GM19023 (cell line): ENCODE data around the gene FMO5.

ENCODE experiments used
- ATAC-seq: cut with Tn5 transposase; IDR thresholded peaks from one replicate; pipeline ENCODE4 v1.9.1; 2021; ENCODE audit warnings: mild to moderate bottlenecking, moderate library complexity; ENCODE audit not compliant: unreplicated experiment

FMO5 gene, protein sequence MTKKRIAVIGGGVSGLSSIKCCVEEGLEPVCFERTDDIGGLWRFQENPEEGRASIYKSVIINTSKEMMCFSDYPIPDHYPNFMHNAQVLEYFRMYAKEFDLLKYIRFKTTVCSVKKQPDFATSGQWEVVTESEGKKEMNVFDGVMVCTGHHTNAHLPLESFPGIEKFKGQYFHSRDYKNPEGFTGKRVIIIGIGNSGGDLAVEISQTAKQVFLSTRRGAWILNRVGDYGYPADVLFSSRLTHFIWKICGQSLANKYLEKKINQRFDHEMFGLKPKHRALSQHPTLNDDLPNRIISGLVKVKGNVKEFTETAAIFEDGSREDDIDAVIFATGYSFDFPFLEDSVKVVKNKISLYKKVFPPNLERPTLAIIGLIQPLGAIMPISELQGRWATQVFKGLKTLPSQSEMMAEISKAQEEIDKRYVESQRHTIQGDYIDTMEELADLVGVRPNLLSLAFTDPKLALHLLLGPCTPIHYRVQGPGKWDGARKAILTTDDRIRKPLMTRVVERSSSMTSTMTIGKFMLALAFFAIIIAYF

GRCh38 chr1:147225193-147225730 lies at the start of gene FMO5:
TSS of gene FMO5 (minus strand) at chr1:147225339. CDS start at chr1:147225029, 310 bp downstream.
- ATAC-seq, result peak; percentile 74

GRCh38 chr1:147273409-147274336 lies 48.5 kb upstream of the FMO5 start:
- no peak for ATAC-seq

- ATAC-seq, result no peak
Observed at GRCh38 chr1:147272042-147272441, 46.9 kb upstream of the FMO5 start.

GRCh38 chr1:147270721-147271120 lies 45.6 kb upstream of the FMO5 start:
- ATAC-seq, result no peak

DNA sequence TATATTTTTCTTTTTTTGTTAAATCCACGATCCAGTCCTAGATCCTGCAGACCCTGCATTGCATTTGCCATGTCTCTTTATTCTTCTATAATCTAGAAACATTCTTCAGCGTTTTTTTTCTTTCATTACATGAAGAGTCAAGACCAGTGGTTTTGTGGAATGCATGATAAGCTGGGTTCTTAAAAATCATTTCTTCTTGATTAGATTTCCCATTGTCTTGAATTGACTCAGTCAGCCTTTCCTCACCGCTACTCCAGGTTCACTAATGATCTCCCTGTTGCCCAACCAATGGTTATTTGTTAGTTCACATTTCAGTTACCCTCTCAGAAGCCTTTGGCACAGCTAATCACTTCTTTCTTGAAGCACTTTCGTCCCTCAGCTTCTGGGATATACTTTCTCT lies 42.6 kb upstream of the FMO5 start:
- ATAC-seq, result no peak

DNA sequence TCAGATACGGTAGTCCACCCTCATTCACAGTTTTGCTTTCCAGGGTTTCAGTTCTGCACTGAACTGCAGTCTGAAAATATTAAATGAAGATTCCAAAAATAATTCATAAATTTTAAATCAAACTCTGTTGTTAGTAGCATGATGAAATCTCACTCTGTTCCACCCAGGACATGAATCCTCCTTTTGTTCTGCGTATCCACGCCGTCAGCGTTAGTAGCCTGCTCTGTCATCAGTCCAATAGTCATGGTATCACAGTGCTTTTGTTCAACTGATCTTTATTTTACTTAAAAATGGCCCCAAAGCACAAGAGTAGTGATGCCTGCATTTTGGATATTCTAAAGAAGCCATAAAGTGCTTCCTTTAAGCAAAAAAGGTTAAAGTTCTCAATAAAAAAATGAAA lies 41.2 kb upstream of the FMO5 start:
- ATAC-seq, result no peak

DNA sequence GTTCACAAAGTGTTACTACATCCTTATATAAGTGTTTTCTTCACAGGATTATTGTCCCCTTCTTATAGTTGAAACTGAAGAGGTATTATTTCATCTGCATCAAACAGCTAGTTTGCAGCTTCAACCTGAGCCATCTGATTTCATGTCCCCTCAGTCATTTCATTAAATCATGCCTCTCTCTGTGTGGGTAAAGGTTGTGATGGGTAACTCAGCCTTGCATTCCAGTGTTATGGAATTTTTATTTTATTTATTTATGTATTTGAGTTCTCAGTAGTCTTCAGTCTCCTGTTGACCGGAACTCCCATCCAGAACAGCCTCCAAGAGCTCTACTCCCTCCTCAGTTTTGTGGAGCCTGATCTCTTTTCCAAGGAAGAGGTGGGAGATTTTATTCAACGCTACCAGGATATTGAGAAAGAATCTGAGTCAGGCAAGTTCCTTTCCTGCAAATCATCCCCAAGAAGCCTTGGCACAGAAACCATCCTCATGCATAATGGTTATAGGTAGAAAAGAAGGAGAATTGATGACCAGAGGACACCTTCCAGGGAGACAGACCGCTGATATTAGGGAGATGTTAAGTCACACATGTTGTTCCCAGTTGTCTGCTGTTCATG lies 39.1 kb upstream of the FMO5 start:
- ATAC-seq, result no peak

DNA sequence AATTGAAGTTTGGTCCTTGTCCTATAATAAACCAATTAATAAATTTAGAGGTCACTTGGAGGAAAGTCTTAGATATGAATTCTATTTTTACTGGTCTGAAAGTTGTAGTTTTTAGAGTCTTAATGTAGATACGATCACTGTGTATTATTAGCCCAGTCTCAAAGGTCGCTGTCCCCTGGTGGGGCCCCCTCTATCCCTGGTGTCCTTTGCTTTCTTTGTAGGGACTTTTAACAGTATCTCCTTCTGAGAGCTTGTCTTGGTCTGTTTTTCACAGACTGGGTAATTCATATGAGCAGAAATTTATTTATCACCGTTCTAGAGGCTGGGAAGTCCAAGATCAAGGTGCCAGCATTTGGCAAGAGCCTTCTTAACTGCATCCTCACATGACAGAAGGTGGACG lies 35.8 kb upstream of the FMO5 start:
- no peak for ATAC-seq

DNA sequence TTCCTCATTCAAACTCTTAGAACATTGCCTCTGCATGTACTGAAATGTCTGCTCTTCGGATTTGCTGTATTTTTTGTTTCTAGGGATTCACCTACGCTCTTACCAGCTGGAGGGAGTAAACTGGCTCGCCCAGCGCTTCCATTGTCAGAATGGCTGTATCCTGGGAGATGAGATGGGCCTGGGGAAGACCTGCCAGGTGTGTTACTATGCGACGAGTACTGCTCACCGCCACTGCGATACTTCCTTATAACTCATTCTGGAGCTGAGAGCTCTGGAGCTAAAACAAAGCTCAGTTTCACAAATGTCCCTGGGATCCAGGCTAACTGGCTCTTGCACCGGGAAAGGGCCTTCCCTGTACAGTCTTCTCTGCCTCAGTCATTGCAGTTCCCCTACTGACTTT lies 27.4 kb upstream of the FMO5 start:
- ATAC-seq, result no peak

DNA sequence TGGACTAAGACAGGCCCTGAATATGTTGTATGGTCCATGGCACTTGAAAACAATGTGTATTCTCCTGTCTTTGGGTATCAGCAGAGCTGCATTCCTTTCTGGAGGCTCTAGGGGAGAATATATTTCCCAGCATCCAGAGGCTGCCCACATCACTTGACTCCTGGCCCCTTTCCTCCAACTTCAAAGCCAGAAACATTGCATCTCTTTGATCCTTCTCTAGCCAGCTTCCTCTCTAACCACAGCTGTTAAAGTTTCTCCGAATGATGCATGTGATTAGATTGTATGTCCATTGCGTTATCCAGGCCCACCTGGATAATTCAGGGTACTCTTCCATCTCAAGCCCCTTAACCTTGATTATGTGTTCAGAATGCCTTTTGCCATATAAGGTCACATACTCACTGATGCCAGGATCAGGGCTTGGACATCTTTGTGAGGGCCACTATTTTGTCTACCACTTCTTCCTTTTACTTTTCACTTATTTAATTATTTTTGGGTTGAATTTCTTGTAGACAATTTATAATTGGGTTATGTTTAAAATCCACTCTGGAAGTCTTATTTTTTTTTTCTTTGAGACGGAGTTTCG lies 22.6 kb upstream of the FMO5 start:
- no peak for ATAC-seq

DNA sequence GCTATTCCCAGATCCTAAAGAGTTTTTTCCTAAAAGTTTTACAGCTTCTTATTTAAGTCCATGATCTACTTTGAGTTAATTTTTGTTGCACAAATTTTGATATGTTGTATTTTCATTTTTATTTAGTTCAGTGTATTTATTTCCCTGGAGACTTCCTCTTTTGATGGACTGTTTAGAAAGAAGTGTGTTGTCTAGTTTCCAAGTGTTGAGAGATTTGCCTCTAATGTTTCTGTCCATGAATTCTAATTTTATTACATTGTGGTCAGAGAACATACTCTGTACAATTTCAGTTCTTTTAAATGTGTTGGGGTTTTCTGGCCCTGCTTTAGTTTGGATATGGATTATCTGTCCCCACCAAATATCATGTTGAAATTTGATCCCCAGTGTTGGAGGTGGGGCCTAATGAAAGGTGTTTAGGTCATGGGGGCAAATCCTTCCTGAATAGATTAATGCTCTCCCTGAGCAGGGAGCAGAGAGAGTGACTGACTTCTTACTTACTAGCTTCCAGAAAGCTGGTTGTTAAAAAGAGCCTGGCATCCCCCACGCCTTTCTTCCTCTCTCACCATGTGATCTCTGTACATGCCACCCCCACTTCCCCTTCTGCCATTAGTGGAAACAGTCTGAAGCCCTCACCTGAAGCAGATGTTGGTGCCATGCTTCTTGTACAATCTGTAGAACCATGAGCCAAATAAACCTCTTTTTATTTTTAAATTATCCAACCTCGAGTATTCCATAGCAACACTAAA lies 21.9 kb upstream of the FMO5 start:
- ATAC-seq, result no peak

- no peak for ATAC-seq
Observed at GRCh38 chr1:147246044-147246690, 21.0 kb upstream of the FMO5 start.

- no peak for ATAC-seq
Observed at GRCh38 chr1:147245586-147246021, 20.5 kb upstream of the FMO5 start.

- ATAC-seq, result no peak
Observed at GRCh38 chr1:147245129-147245528, 20.0 kb upstream of the FMO5 start.

DNA sequence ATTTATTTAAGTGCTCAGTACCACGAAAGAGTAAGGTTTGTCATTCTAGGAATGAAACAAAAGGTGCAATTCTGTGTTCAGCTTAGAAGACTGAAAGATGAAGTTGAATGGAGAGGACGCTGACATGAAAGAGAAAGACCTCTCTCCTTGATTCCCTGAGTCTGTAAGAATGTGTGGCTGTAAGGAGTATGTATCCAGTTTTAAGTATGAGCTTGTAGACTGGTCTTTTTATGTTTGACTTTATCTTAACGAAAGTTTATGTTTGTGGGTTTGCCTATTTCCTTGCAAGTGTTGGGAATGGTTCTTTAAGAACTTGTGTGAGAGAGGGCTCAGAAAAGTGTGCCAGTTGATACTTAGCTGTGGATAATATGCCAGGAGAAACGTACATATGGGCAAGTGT lies 18.7 kb upstream of the FMO5 start:
- ATAC-seq, result no peak

DNA sequence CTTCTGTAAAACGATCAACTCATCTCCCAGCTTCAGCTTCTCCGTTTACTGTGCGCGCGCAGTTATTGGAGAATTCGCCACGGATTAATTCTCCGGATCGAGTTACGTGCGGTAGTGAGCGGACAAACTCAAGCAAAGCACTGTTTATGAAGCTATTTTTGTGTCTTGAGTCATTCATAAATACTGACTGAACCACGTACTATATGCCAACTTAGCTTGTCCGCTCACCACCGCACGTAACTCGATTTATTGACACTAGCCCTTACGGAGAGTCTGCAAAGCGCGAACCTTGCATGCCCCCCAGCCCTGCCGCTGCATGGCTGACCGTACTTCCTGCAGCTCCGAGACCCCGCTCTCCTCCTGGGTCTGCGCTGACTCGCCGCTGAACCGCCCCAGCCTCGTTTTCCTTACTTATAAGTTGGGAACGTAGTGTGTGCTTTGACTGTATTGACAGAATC lies 18.1 kb upstream of the FMO5 start:
- no peak for ATAC-seq

DNA sequence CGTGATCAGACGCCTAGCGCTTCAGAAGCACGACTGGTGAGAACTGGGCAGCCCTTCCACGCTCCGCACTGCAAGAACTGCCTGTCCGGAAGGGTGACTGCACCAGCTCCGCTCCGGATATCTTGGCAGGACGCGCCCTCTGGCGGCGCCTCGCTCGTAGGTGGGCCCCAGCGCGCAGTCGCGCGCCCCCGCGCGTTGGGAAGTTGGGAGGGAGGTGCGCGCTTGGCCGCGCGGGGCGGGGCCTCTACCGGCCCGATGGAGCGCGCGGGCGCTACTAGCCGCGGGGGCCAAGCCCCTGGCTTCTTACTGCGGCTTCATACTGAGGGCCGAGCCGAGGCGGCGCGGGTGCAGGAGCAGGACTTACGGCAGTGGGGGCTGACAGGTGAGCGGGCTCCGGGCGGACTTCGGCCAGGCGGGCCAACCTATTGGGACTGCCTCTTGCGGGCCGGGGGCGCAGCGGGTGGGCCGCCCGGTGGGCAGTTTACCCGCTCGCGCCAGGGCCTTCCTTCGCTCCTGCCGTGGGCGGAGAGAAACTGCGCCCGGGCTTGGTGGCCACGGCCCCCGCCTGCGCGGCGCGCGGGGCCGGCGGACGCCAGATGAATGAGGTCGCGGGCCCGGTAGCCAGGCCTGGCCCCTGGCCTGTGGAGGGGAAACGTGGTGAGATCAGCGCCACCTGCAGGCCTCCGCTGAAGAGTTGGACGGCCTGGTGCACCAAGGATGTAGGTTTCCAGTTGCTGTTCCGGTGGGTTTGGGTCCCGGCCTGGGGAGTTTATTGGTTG lies 17.5 kb upstream of the FMO5 start, which contains the start of gene CHD1L:
TSS of gene CHD1L (plus strand) at position 236 of the 779 bp plus-strand sequence. CDS start at position 256, 20 bp downstream.
- ATAC-seq, result peak; percentile 88

DNA sequence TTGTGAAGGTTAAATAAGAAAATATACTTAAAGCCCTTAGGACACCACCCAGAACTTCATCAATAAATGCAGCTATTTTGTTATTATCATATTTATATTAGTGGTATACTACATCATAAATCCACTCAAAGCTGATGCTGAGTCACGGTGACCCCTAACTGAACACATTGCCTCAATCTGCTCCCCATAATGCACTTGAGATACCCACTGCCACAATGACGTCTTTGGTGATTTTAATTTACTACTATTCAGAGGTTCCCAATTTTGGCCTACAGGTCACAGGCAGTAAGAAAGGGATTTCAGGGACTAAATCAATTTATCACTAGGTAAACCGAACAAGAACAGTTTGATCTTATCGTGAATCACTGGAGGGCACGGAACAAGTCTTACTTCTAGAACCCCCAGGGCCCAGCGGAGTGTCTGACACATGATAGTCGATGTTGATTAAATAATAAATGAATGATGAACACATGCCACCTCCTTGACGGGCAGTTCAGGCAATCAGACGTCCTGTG lies 16.9 kb upstream of the FMO5 start:
- no peak for ATAC-seq
